ENCODE results near the gene CCPG1. TPM values are rescaled to one million over a fixed set of nuclear protein-coding genes. Genes with fewer than 3 reads are reported as not detected.
A peak's percentile ranks its signal among the peaks of the same experiment; 100 is the strongest.
"Not testable (repeated sequence)": the region's sequence is repeated elsewhere in the genome, so short reads cannot be mapped to it uniquely, and the experiment has no call there.

Gene CCPG1
- total and polyA plus RNA-seq, 2 experiments from 2014 or later = 147 to 203 TPM

GRCh38 chr15:55407498-55408011 lies 604 bp downstream of the CCPG1 start:
- DNase-seq = peak; percentile 68
- no peaks in the 10 kb centered on the region for H3K9me3 ChIP-seq (ENCODE audit: low read depth)
- H4K20me1 ChIP-seq (ENCODE audit: insufficient read depth) = no peaks in the 10 kb centered on the region
- H3K79me2 ChIP-seq (ENCODE audit: insufficient read depth) = peaks cover 42% of the 10 kb centered on the region
- H3K4me1 ChIP-seq (ENCODE audit: insufficient read depth) = peaks cover 26% of the 10 kb centered on the region
- H3K9ac ChIP-seq = peak overlapping the region; percentile 93
- H3K27ac ChIP-seq = peak overlapping the region; percentile 91
- H3K9me2 ChIP-seq (ENCODE audit: insufficient read depth) = no peaks in the 10 kb centered on the region
- peaks cover 19% of the 10 kb centered on the region; the same call in 1 of the 2 replicates for H3F3A ChIP-seq (ENCODE audit: insufficient read depth)
- no peaks in the 10 kb centered on the region for H3K36me3 ChIP-seq (ENCODE audit: low read depth)
- 1 to 3% methylated on average over 20 of the region's 20 CpGs for WGBS, 2 experiments (ENCODE audit: low coverage in 1 of 2, low lambda C conversion rate in 2 of 2, missing lambda C conversion rate in 2 of 2)
- H3K4me2 ChIP-seq (ENCODE audit: unreplicated experiment) = peak overlapping the region; percentile 85
- peak overlapping the region; percentile 81 for H3K4me3 ChIP-seq
- in situ Hi-C loops (cut with MboI) = no loop called here
- no peaks in the 10 kb centered on the region for H3K27me3 ChIP-seq (replicated peaks; ENCODE audit: insufficient read depth)
- no peak for TF ChIP-seq EZH2 (IDR thresholded peaks at IDR 0.05; ENCODE audit: insufficient read depth, poor library complexity, severe bottlenecking)
- no peak for TF ChIP-seq EZH2phosphoT487 (IDR thresholded peaks at IDR 0.05; ENCODE audit: insufficient read depth, low read depth)
- peak overlapping the region; percentile 82 for H2AFZ ChIP-seq

GRCh38 chr15:55403531-55403930 lies 4.6 kb downstream of the CCPG1 start:
- H3K79me2 ChIP-seq (ENCODE audit: insufficient read depth) = peaks cover 82% of the 10 kb centered on the region
- peak; percentile 49 for DNase-seq
- peak overlapping the region; percentile 6 for H3K4me3 ChIP-seq
- TF ChIP-seq EZH2 (IDR thresholded peaks at IDR 0.05; ENCODE audit: insufficient read depth, poor library complexity, severe bottlenecking) (no peak), EZH2phosphoT487 (IDR thresholded peaks at IDR 0.05; ENCODE audit: insufficient read depth, low read depth) (no peak)
- peaks cover 26% of the 10 kb centered on the region for H3K4me1 ChIP-seq (ENCODE audit: insufficient read depth)
- H3K36me3 ChIP-seq (ENCODE audit: low read depth) = no peaks in the 10 kb centered on the region
- peak overlapping the region; percentile 67 for H2AFZ ChIP-seq
- H3K9me3 ChIP-seq (ENCODE audit: low read depth) = no peaks in the 10 kb centered on the region
- H3K27ac ChIP-seq = peak overlapping the region; percentile 75
- H4K20me1 ChIP-seq (ENCODE audit: insufficient read depth) = no peaks in the 10 kb centered on the region
- peaks cover 14% of the 10 kb centered on the region; the same call in 1 of the 2 replicates for H3F3A ChIP-seq (ENCODE audit: insufficient read depth)
- H3K4me2 ChIP-seq (ENCODE audit: unreplicated experiment) = peak overlapping the region; percentile 61
- no peaks in the 10 kb centered on the region for H3K9me2 ChIP-seq (ENCODE audit: insufficient read depth)
- no peaks in the 10 kb centered on the region for H3K27me3 ChIP-seq (replicated peaks; ENCODE audit: insufficient read depth)
- H3K9ac ChIP-seq = peak overlapping the region; percentile 68
- in situ Hi-C loops (cut with MboI) = no loop called here

DNA sequence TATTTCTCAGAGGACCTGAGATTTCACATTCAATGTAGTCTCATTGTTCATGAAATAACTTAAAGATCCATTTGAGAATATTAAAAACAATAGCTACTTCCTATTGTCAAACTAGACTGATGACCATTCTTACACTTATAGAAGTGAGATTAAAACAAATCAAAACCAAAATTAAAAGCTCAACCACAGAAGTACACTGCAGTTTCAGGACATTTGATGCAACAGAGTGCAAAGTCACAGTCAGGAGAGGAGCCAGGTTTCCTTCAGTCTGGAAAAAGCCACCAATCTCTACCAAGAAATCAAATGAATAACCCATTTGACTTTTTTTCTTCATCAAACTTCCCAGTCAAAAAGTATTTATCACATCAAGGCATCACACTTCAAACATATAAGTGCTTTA lies 5.5 kb downstream of the CCPG1 start:
- Histone ChIP-seq H3K27ac (peak overlapping the region; percentile 75), H3K4me3 (peak overlapping the region; percentile 6; the same call in 1 of the 2 replicates), H3K79me2 (ENCODE audit: insufficient read depth) (peaks cover 86% of the 10 kb centered on the region), H3K9me3 (ENCODE audit: low read depth) (no peaks in the 10 kb centered on the region), H3K27me3 (replicated peaks; ENCODE audit: insufficient read depth) (no peaks in the 10 kb centered on the region), H3K36me3 (ENCODE audit: low read depth) (no peaks in the 10 kb centered on the region), H3K4me2 (ENCODE audit: unreplicated experiment) (peak overlapping the region; percentile 61), H4K20me1 (ENCODE audit: insufficient read depth) (no peaks in the 10 kb centered on the region), H2AFZ (peak overlapping the region; percentile 67), H3K4me1 (ENCODE audit: insufficient read depth) (peaks cover 26% of the 10 kb centered on the region), H3K9ac (peak overlapping the region; percentile 68), H3K9me2 (ENCODE audit: insufficient read depth) (no peaks in the 10 kb centered on the region), H3F3A (ENCODE audit: insufficient read depth) (peaks cover 13% of the 10 kb centered on the region; the same call in 1 of the 2 replicates)
- in situ Hi-C loops (cut with MboI) = no loop called here
- TF ChIP-seq EZH2phosphoT487 (IDR thresholded peaks at IDR 0.05; ENCODE audit: insufficient read depth, low read depth) = no peak
- no peak for TF ChIP-seq EZH2 (IDR thresholded peaks at IDR 0.05; ENCODE audit: insufficient read depth, poor library complexity, severe bottlenecking)
- DNase-seq = peak; percentile 45

DNA sequence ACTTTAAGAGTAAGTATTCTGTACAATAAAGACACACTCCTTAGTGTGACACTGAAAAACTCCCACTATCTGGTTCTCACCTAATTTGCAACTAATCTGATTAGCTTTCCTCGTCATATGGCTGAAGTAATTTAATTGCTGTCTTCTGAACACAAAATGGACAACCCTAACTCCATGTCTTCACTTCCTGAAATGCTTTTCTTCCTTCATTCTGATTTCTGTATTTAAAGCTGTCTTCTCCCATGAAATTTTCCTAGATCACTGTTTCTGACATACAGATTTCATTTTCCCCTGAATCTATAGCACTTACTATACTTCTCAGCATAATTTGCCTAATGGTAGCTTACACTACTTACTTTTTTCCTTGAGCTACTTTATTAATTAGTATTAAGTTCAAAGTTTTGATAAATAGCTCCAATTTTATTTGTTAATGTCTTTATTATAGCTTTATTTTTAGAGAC lies 6.3 kb downstream of the CCPG1 start:
- H3K9me3 ChIP-seq (ENCODE audit: low read depth) = no peaks in the 10 kb centered on the region
- no peaks in the 10 kb centered on the region for H4K20me1 ChIP-seq (ENCODE audit: insufficient read depth)
- H3K4me2 ChIP-seq (ENCODE audit: unreplicated experiment) = no peak overlapping the region
- H3F3A ChIP-seq (ENCODE audit: insufficient read depth) = peaks cover 13% of the 10 kb centered on the region; the same call in 1 of the 2 replicates
- H3K27ac ChIP-seq = no peak overlapping the region
- DNase-seq = no peak
- H3K4me3 ChIP-seq = no peak overlapping the region
- no peak for TF ChIP-seq EZH2phosphoT487 (IDR thresholded peaks at IDR 0.05; ENCODE audit: insufficient read depth, low read depth)
- TF ChIP-seq EZH2 (IDR thresholded peaks at IDR 0.05; ENCODE audit: insufficient read depth, poor library complexity, severe bottlenecking) = no peak
- no peaks in the 10 kb centered on the region for H3K9me2 ChIP-seq (ENCODE audit: insufficient read depth)
- H3K27me3 ChIP-seq (replicated peaks; ENCODE audit: insufficient read depth) = no peaks in the 10 kb centered on the region
- no peak overlapping the region for H3K9ac ChIP-seq
- in situ Hi-C loops (cut with MboI) = no loop called here
- H3K36me3 ChIP-seq (ENCODE audit: low read depth) = no peaks in the 10 kb centered on the region
- H2AFZ ChIP-seq = no peak overlapping the region
- peaks cover 23% of the 10 kb centered on the region for H3K4me1 ChIP-seq (ENCODE audit: insufficient read depth)
- peaks cover 77% of the 10 kb centered on the region for H3K79me2 ChIP-seq (ENCODE audit: insufficient read depth)
- 100% methylated on average over 1 of the region's 1 CpG for WGBS, 2 experiments (ENCODE audit: low coverage in 1 of 2, low lambda C conversion rate in 2 of 2, missing lambda C conversion rate in 2 of 2)

GRCh38 chr15:55400050-55400449 lies 8.1 kb downstream of the CCPG1 start:
- H3K9me3 ChIP-seq (ENCODE audit: low read depth); H3K9ac ChIP-seq; H3K27ac ChIP-seq; in situ Hi-C loops (cut with MboI); H3K9me2 ChIP-seq (ENCODE audit: insufficient read depth); DNase-seq; H3K36me3 ChIP-seq (ENCODE audit: low read depth); H3K4me3 ChIP-seq; H3K27me3 ChIP-seq (replicated peaks; ENCODE audit: insufficient read depth); H3K4me2 ChIP-seq (ENCODE audit: unreplicated experiment); H4K20me1 ChIP-seq (ENCODE audit: insufficient read depth); H2AFZ ChIP-seq: not testable (repeated sequence)
- Histone ChIP-seq H3F3A (ENCODE audit: insufficient read depth) (peaks cover 13% of the 10 kb centered on the region; the same call in 1 of the 2 replicates), H3K4me1 (ENCODE audit: insufficient read depth) (peaks cover 23% of the 10 kb centered on the region), H3K79me2 (ENCODE audit: insufficient read depth) (peaks cover 66% of the 10 kb centered on the region)
- WGBS, 2 experiments (ENCODE audit: low coverage in 1 of 2, low lambda C conversion rate in 2 of 2, missing lambda C conversion rate in 2 of 2) = 75 to 78% methylated on average over 8 of the region's 8 CpGs

Measured in GM23248 (cell line).